Pancreas (tissue), 10 donors: ENCODE results near the gene ZNF367. TPM values are rescaled to one million over a fixed set of nuclear protein-coding genes. Genes with fewer than 3 reads are reported as not detected.
"Not testable (repeated sequence)": the region's sequence is repeated elsewhere in the genome, so short reads cannot be mapped to it uniquely, and the experiment has no call there.

Experiments used
- ATAC-seq, 4 donors: fragments of 200-7000 bp; cut with Tn5 transposase; one replicate each; pipeline versions ENCODE4 v1.8.0 to v1.9.1; 2020; ENCODE audit warnings: mild to moderate bottlenecking in 4 of 4, moderate library complexity in 4 of 4
- DNase-seq, 6 donors: peaks; one replicate each; pipeline ENCODE4 v3.0.0-alpha.2; 2020
- FAIRE-seq: peaks from 2 replicates; lab custom pipeline; 2012; peaks lifted over from hg19 to GRCh38; lab: Jason Lieb, UNC
- H3K27ac ChIP-seq, 4 donors: fragments of 200-600 bp; sonication (generic); 1 replicate in 3 of 4; 2 replicates in 1 of 4; pipeline versions ENCODE4 v1.5.0 to v1.8.0; 2020
- H3K27me3 ChIP-seq, 4 donors: fragments of 200-600 bp; one replicate each; pipeline ENCODE4 v1.8.0; 2021
- H3K36me3 ChIP-seq, 3 donors: fragments of 200-600 bp; sonication (generic) in 1 of 3; one replicate each; pipeline versions ENCODE4 v1.5.0 to v1.8.0; 2020 to 2021
- H3K4me1 ChIP-seq, 3 donors: fragments of 200-600 bp; one replicate each; pipeline ENCODE4 v1.8.0; 2021
- H3K4me3 ChIP-seq, 4 donors: fragments of 200-600 bp; sonication (generic) in 2 of 4; one replicate each; pipeline versions ENCODE4 v1.5.0 to v1.8.0; 2020 to 2021
- H3K9me3 ChIP-seq, 4 donors: fragments of 200-600 bp; one replicate each; pipeline ENCODE4 v1.8.0; 2021
- WGBS, 2 donors: extraction: QIAGEN DNeasy Blood & Tissue Kit; methylation state at CpG; one replicate each; pipeline ENCODE4 v1.1.7; 2013; 5-methylcytosine and 5-hydroxymethylcytosine counted together
- intact Hi-C, 3 donors: fragments of 100-400 bp; cut with DNase I; formaldehyde crosslinking; loops; one replicate each; pipeline versions ENCODE4 v1.11.1 to v1.14.2; 2022
- polyA plus RNA-seq, 2 donors: library from polyadenylated mRNA; stranded (reverse); fragments of 200-250 nt; gene quantifications; one replicate each; pipeline ENCODE4 v1.2.3, GENCODE V29; 2013
- total RNA-seq, 6 donors: library from RNA; stranded (reverse); fragmentation: NEBNext Ultra II Directional in 4 of 6; extraction: Animal tissue kit (Norgen Biotek cat#: 25700) in 4 of 6; gene quantifications; one replicate each; pipeline versions ENCODE4 v1.2.1 to v1.2.4, GENCODE V29; 2021 to 2023
- TF ChIP-seq, protein P1 (sequence below), 4 donors: fragments of 200-600 bp; sonication (generic) in 3 of 4; IDR thresholded peaks; one replicate each; pipeline versions ENCODE4 v1.5.0 to v1.8.0; 2021; ENCODE audit warnings: antibody characterized with exemption in 4 of 4
- donor health status: healthy with polysubstance abuse.
- donor health status: DM: no; HTN: no; CAD: no; lungs with moderate emphysema.
- donor health status: DM: no; HTN: no; CAD: no.
- donor health status: control.
- donor health status: control.
- donor health status: Bipolar disorder and iron deficiency.
- donor health status: DM: yes; HTN: yes; CAD: no.
- donor health status: DM: no; HTN: no; CAD: no.
- donor health status: DM: no; HTN: no; CAD: no.
- donor health status: DM: yes; HTN: yes; CAD: no.

Gene ZNF367
- total and polyA plus RNA-seq, 8 donors: 0.23 to 1.2 (median 0.65) TPM

DNA sequence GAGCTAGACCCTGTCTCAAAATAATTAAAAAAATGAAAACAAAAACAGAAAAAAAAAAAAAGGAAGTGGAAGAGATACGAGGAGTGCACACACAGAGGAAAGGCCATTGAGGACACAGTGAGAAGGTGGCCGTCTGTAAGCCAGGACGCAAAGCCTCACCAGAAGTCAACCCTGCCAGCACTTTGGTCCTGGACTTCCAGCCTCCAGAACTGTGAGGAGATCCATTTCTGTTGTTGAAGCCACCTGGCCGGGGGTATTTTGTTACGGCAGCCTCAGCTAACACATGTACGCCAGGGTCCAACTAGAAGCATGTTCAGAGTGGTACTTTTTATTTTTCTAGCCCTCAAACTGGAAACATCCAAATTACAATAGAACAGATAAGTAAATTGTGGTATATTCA lies 56.5 kb downstream of the ZNF367 start:
- FAIRE-seq (no peak), DNase-seq (no peak), ATAC-seq (no peak)
- no peak overlapping the region for H3K27ac ChIP-seq
- intact Hi-C loops: no loop called here
- 97% methylated on average over 6 of the region's 6 CpGs for WGBS, 2 donors
- TF ChIP-seq, protein P1, sequence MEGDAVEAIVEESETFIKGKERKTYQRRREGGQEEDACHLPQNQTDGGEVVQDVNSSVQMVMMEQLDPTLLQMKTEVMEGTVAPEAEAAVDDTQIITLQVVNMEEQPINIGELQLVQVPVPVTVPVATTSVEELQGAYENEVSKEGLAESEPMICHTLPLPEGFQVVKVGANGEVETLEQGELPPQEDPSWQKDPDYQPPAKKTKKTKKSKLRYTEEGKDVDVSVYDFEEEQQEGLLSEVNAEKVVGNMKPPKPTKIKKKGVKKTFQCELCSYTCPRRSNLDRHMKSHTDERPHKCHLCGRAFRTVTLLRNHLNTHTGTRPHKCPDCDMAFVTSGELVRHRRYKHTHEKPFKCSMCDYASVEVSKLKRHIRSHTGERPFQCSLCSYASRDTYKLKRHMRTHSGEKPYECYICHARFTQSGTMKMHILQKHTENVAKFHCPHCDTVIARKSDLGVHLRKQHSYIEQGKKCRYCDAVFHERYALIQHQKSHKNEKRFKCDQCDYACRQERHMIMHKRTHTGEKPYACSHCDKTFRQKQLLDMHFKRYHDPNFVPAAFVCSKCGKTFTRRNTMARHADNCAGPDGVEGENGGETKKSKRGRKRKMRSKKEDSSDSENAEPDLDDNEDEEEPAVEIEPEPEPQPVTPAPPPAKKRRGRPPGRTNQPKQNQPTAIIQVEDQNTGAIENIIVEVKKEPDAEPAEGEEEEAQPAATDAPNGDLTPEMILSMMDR (IDR thresholded peaks at IDR 0.05): no peak
- no peaks in the 10 kb centered on the region for H3K27me3 ChIP-seq
- H3K4me1 ChIP-seq: no peaks in the 10 kb centered on the region
- no peaks in the 10 kb centered on the region for H3K9me3 ChIP-seq
- H3K36me3 ChIP-seq: peaks cover 0 to 13% (median 0%) of the 10 kb centered on the region in 3 donors
- H3K4me3 ChIP-seq: no peak overlapping the region

DNA sequence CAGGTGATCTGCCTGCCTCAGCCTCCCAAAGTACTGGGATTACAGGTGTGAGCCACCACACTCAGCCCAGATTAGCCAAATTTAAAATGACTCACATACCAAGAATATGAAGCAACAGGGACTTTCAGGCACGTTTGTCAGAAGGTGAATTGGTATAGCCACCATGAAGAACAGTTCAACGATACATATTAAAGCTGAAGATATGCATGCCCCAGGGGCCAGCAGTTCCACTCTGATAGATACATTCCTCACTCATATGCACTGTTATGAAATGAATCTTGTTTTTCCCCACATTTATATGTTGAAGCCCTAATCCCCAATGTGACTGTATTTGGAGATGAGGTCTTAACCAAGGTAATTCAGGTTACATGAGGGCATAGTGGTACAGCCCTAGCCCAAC lies 57.2 kb downstream of the ZNF367 start:
- H3K27me3 ChIP-seq: no peaks in the 10 kb centered on the region
- no peaks in the 10 kb centered on the region for H3K4me1 ChIP-seq
- no peak for DNase-seq
- intact Hi-C loops: no loop called here
- no peak overlapping the region for H3K4me3 ChIP-seq
- TF ChIP-seq, protein P1 (IDR thresholded peaks at IDR 0.05): no peak
- peaks cover 0 to 20% (median 0%) of the 10 kb centered on the region in 3 donors for H3K36me3 ChIP-seq
- H3K9me3 ChIP-seq: no peaks in the 10 kb centered on the region
- no peak for FAIRE-seq
- no peak for ATAC-seq
- WGBS, 2 donors: 89 to 94% methylated on average over 2 of the region's 2 CpGs
- H3K27ac ChIP-seq: no peak overlapping the region

DNA sequence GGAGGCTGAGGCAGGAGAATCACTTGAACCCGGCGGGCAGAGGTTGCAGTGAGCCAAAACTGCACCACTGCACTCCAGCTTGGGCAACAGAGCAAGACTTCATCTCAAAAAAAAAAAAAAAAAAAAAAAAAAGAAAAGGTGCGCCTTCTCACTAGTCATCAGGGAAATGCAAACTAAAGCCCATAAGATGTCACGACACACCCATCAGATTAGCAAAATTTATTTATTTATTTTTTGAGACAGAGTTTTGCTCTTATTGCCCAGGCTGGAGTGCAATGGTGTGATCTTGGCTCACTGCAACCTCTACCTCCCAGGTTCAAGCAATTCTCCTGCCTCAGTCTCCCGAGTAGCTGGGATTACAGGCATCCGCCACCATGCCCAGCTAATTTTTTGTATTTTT lies 57.6 kb downstream of the ZNF367 start:
- DNase-seq, ATAC-seq, H3K27me3 ChIP-seq, H3K4me1 ChIP-seq, H3K4me3 ChIP-seq, H3K27ac ChIP-seq, H3K9me3 ChIP-seq, intact Hi-C loops, FAIRE-seq: not testable (repeated sequence)
- H3K36me3 ChIP-seq: peaks cover 0 to 24% (median 3%) of the 10 kb centered on the region in 3 donors
- WGBS, 2 donors: 94 to 100% methylated on average over 6 of the region's 6 CpGs

DNA sequence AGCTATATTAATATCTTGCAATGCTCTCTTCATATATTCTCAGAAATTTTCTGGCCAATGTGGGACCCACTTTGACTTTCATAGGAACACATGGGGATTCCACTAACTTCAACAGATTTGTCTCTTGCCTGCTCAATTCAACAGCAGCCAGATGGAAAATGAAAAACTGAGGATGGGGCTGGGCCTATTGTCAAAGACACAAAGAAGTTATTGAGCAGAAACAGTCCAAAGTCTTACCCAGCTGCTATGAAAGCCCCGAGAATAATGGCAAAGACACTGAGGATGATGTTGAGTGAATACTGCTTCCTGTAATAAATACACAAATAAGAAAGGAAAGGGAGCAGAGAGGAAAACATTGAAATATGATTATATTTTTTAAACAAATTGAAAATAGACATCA lies 67.3 kb downstream of the ZNF367 start:
- H3K27ac ChIP-seq: no peak overlapping the region
- 93 to 97% methylated on average over 1 of the region's 1 CpG for WGBS, 2 donors
- no peak for DNase-seq
- TF ChIP-seq, protein P1 (IDR thresholded peaks at IDR 0.05): no peak
- no peak for ATAC-seq
- H3K9me3 ChIP-seq: no peaks in the 10 kb centered on the region
- intact Hi-C loops: no loop called here
- no peaks in the 10 kb centered on the region for H3K4me1 ChIP-seq
- FAIRE-seq: no peak
- H3K27me3 ChIP-seq: no peaks in the 10 kb centered on the region
- H3K4me3 ChIP-seq: no peak overlapping the region
- H3K36me3 ChIP-seq: peaks cover 0 to 4% (median 3%) of the 10 kb centered on the region in 3 donors

DNA sequence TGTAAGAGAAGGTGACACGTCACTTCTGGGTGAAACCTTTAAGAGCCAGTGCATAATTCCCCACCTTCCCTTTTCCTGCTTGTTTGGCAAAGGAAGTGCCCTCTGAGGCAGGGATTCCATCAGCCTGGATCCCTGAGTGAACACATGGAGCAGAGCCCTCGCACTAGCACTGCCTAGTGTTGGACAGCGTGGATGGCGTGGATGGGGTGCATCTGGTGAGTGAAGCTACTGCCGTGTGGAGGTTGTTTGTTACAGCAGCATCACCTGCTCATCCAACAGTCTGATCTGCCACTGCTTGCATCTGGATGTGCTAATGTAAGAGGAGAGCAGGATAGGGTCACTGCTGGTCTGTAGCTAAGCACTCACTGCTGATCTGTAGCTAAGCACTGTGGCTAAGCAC lies 69.9 kb downstream of the ZNF367 start:
- no peaks in the 10 kb centered on the region for H3K9me3 ChIP-seq
- TF ChIP-seq, protein P1 (IDR thresholded peaks at IDR 0.05): no peak
- FAIRE-seq: no peak
- no peaks in the 10 kb centered on the region for H3K27me3 ChIP-seq
- H3K27ac ChIP-seq: no peak overlapping the region
- DNase-seq: no peak
- no peak for ATAC-seq
- peaks cover 0 to 8% (median 0%) of the 10 kb centered on the region in 3 donors for H3K4me1 ChIP-seq
- 97 to 99% methylated on average over 5 of the region's 5 CpGs for WGBS, 2 donors
- no peak overlapping the region for H3K4me3 ChIP-seq
- intact Hi-C loops: no loop called here
- no peaks in the 10 kb centered on the region for H3K36me3 ChIP-seq
